ENCODE data around the gene GDI1.
A peak's percentile ranks its signal among the peaks of the same experiment; 100 is the strongest.

The GDI1 gene

GRCh38 chrX:154481195-154481594 is 44.2 kb downstream of the GDI1 start:
- Histone ChIP-seq H3K9me3 (ENCODE audit: control insufficient read depth, low read depth, low read length) (no peaks in the 10 kb centered on the region), H3K9ac (ENCODE audit: low read length) (no peak overlapping the region), H3K27me3 (ENCODE audit: control insufficient read depth, insufficient read depth, low read length) (no peaks in the 10 kb centered on the region), H3K4me3 (ENCODE audit: low read length) (no peak overlapping the region), H3K4me1 (ENCODE audit: control insufficient read depth, low read depth, low read length) (no peaks in the 10 kb centered on the region), H3K36me3 (ENCODE audit: control insufficient read depth, low read depth, low read length) (no peaks in the 10 kb centered on the region), H3K27ac (ENCODE audit: low read length) (no peak overlapping the region)

- H3K27me3 ChIP-seq (ENCODE audit: control insufficient read depth, insufficient read depth, low read length): no peaks in the 10 kb centered on the region
- H3K9ac ChIP-seq (ENCODE audit: low read length): no peak overlapping the region
- H3K4me1 ChIP-seq (ENCODE audit: control insufficient read depth, low read depth, low read length): no peaks in the 10 kb centered on the region
- H3K27ac ChIP-seq (ENCODE audit: low read length): no peak overlapping the region
- no peaks in the 10 kb centered on the region for H3K9me3 ChIP-seq (ENCODE audit: control insufficient read depth, low read depth, low read length)
- no peak overlapping the region for H3K4me3 ChIP-seq (ENCODE audit: low read length)
- H3K36me3 ChIP-seq (ENCODE audit: control insufficient read depth, low read depth, low read length): no peaks in the 10 kb centered on the region
Measured at GRCh38 chrX:154481911-154482601, 45.1 kb downstream of the GDI1 start.

- H3K9ac ChIP-seq (ENCODE audit: low read length): no peak overlapping the region
- no peaks in the 10 kb centered on the region for H3K27me3 ChIP-seq (ENCODE audit: control insufficient read depth, insufficient read depth, low read length)
- H3K4me3 ChIP-seq (ENCODE audit: low read length): no peak overlapping the region
- no peaks in the 10 kb centered on the region for H3K4me1 ChIP-seq (ENCODE audit: control insufficient read depth, low read depth, low read length)
- H3K9me3 ChIP-seq (ENCODE audit: control insufficient read depth, low read depth, low read length): no peaks in the 10 kb centered on the region
- no peaks in the 10 kb centered on the region for H3K36me3 ChIP-seq (ENCODE audit: control insufficient read depth, low read depth, low read length)
- H3K27ac ChIP-seq (ENCODE audit: low read length): no peak overlapping the region
Measured at GRCh38 chrX:154482786-154483185, 45.8 kb downstream of the GDI1 start.

GRCh38 chrX:154483325-154483724 is 46.4 kb downstream of the GDI1 start:
- no peaks in the 10 kb centered on the region for H3K4me1 ChIP-seq (ENCODE audit: control insufficient read depth, low read depth, low read length)

GRCh38 chrX:154484255-154485149 is 47.5 kb downstream of the GDI1 start:
- peaks cover 6% of the 10 kb centered on the region for H3K9me3 ChIP-seq (ENCODE audit: control insufficient read depth, low read depth, low read length)
- no peaks in the 10 kb centered on the region for H3K4me1 ChIP-seq (ENCODE audit: control insufficient read depth, low read depth, low read length)
- no peak overlapping the region for H3K27ac ChIP-seq (ENCODE audit: low read length)
- H3K4me3 ChIP-seq (ENCODE audit: low read length): no peak overlapping the region
- no peaks in the 10 kb centered on the region for H3K27me3 ChIP-seq (ENCODE audit: control insufficient read depth, insufficient read depth, low read length)
- H3K36me3 ChIP-seq (ENCODE audit: control insufficient read depth, low read depth, low read length): no peaks in the 10 kb centered on the region
- no peak overlapping the region for H3K9ac ChIP-seq (ENCODE audit: low read length)

More at GRCh38 chrX:154483325-154483724, 46.4 kb downstream of the GDI1 start:
- H3K9ac ChIP-seq (ENCODE audit: low read length): no peak overlapping the region
- H3K27ac ChIP-seq (ENCODE audit: low read length): no peak overlapping the region
- no peaks in the 10 kb centered on the region for H3K36me3 ChIP-seq (ENCODE audit: control insufficient read depth, low read depth, low read length)
- peaks cover 3% of the 10 kb centered on the region for H3K9me3 ChIP-seq (ENCODE audit: control insufficient read depth, low read depth, low read length)
- H3K27me3 ChIP-seq (ENCODE audit: control insufficient read depth, insufficient read depth, low read length): no peaks in the 10 kb centered on the region
- no peak overlapping the region for H3K4me3 ChIP-seq (ENCODE audit: low read length)

- Histone ChIP-seq H3K36me3 (ENCODE audit: control insufficient read depth, low read depth, low read length) (no peaks in the 10 kb centered on the region), H3K9ac (ENCODE audit: low read length) (no peak overlapping the region), H3K4me1 (ENCODE audit: control insufficient read depth, low read depth, low read length) (no peaks in the 10 kb centered on the region), H3K27me3 (ENCODE audit: control insufficient read depth, insufficient read depth, low read length) (no peaks in the 10 kb centered on the region), H3K27ac (ENCODE audit: low read length) (no peak overlapping the region), H3K9me3 (ENCODE audit: control insufficient read depth, low read depth, low read length) (peaks cover 6% of the 10 kb centered on the region), H3K4me3 (ENCODE audit: low read length) (peak overlapping the region; percentile 55)
Measured at GRCh38 chrX:154485150-154486051, 48.4 kb downstream of the GDI1 start.

GRCh38 chrX:154486052-154486395 is 49.1 kb downstream of the GDI1 start:
- Histone ChIP-seq H3K27me3 (ENCODE audit: control insufficient read depth, insufficient read depth, low read length) (no peaks in the 10 kb centered on the region), H3K4me1 (ENCODE audit: control insufficient read depth, low read depth, low read length) (no peaks in the 10 kb centered on the region), H3K4me3 (ENCODE audit: low read length) (peak overlapping the region; percentile 55), H3K9ac (ENCODE audit: low read length) (no peak overlapping the region), H3K9me3 (ENCODE audit: control insufficient read depth, low read depth, low read length) (peaks cover 6% of the 10 kb centered on the region), H3K36me3 (ENCODE audit: control insufficient read depth, low read depth, low read length) (no peaks in the 10 kb centered on the region), H3K27ac (ENCODE audit: low read length) (no peak overlapping the region)

GRCh38 chrX:154486396-154487207 is 49.6 kb downstream of the GDI1 start, which contains the start of gene UBL4A:
Gene UBL4A, minus strand, starts transcription at chrX:154486615. Its CDS starts 31 bp downstream, at chrX:154486584.
- H3K4me1 ChIP-seq (ENCODE audit: control insufficient read depth, low read depth, low read length): no peaks in the 10 kb centered on the region
- H3K9me3 ChIP-seq (ENCODE audit: control insufficient read depth, low read depth, low read length): peaks cover 6% of the 10 kb centered on the region
- no peaks in the 10 kb centered on the region for H3K27me3 ChIP-seq (ENCODE audit: control insufficient read depth, insufficient read depth, low read length)
- no peak within 1 kb of the TSS for H3K9ac ChIP-seq (ENCODE audit: low read length)
- peak within 1 kb of the TSS; percentile 55 for H3K4me3 ChIP-seq (ENCODE audit: low read length)
- no peak within 1 kb of the TSS for H3K27ac ChIP-seq (ENCODE audit: low read length)
- no peaks in the 10 kb centered on the region for H3K36me3 ChIP-seq (ENCODE audit: control insufficient read depth, low read depth, low read length)

- Histone ChIP-seq H3K4me3 (ENCODE audit: low read length) (no peak overlapping the region), H3K9ac (ENCODE audit: low read length) (no peak overlapping the region), H3K9me3 (ENCODE audit: control insufficient read depth, low read depth, low read length) (peaks cover 6% of the 10 kb centered on the region), H3K36me3 (ENCODE audit: control insufficient read depth, low read depth, low read length) (no peaks in the 10 kb centered on the region), H3K27me3 (ENCODE audit: control insufficient read depth, insufficient read depth, low read length) (no peaks in the 10 kb centered on the region), H3K4me1 (ENCODE audit: control insufficient read depth, low read depth, low read length) (no peaks in the 10 kb centered on the region), H3K27ac (ENCODE audit: low read length) (no peak overlapping the region)
Measured at GRCh38 chrX:154487518-154488290, 50.8 kb downstream of the GDI1 start.

- H3K4me3 ChIP-seq (ENCODE audit: low read length): no peak overlapping the region
- no peaks in the 10 kb centered on the region for H3K4me1 ChIP-seq (ENCODE audit: control insufficient read depth, low read depth, low read length)
- H3K36me3 ChIP-seq (ENCODE audit: control insufficient read depth, low read depth, low read length): no peaks in the 10 kb centered on the region
- no peak overlapping the region for H3K9ac ChIP-seq (ENCODE audit: low read length)
- H3K9me3 ChIP-seq (ENCODE audit: control insufficient read depth, low read depth, low read length): peaks cover 6% of the 10 kb centered on the region
- no peaks in the 10 kb centered on the region for H3K27me3 ChIP-seq (ENCODE audit: control insufficient read depth, insufficient read depth, low read length)
- no peak overlapping the region for H3K27ac ChIP-seq (ENCODE audit: low read length)
Measured at GRCh38 chrX:154488336-154489075, 51.6 kb downstream of the GDI1 start.
